K562 (cell line): Measurements from ENCODE around the gene CHST1. TPM values are rescaled to one million over a fixed set of nuclear protein-coding genes. Genes with fewer than 3 reads are reported as not detected.

Experiments
- ARID1B ChIP-seq: fragments of 450-650 bp; IDR thresholded peaks from 2 replicates; pipeline ENCODE4 v1.6.1; 2016; ENCODE audit warnings: antibody characterized with exemption, mild to moderate bottlenecking, inconsistent platforms
- BRCA1 ChIP-seq, 2 experiments: fragments of 450-650 bp in 1 of 2; sonication (generic) in 1 of 2; formaldehyde crosslinking in 1 of 2; IDR thresholded peaks; 2 replicates each; pipeline versions ENCODE4 v1.5.0 to v1.6.1; 2017 to 2020; ENCODE audit warnings: mild to moderate bottlenecking in 1 of 2, missing genetic modification reagents in 1 of 2
- EP300 ChIP-seq: IDR thresholded peaks from 2 replicates; pipeline ENCODE4 v1.6.1; 2012; ENCODE audit warnings: low read length, improper control_type of control experiment
- GTF2E2 ChIP-seq: fragments of 200-800 bp; sonication (Bioruptor generic); IDR thresholded peaks from 2 replicates; pipeline ENCODE4 v1.6.1; 2016; ENCODE audit warnings: missing genetic modification characterization, missing compliant biosample characterization
- MITF ChIP-seq: IDR thresholded peaks from 2 replicates; pipeline ENCODE4 v1.6.1; 2014; ENCODE audit warnings: antibody characterized with exemption
- POLR3G ChIP-seq: IDR thresholded peaks from 2 replicates; pipeline ENCODE4 v1.6.1; 2011; ENCODE audit not compliant: insufficient read length, insufficient replicate concordance; ENCODE audit errors: extremely low read depth
- RHOXF2B ChIP-seq: fragments of 250-450 bp; sonication (Bioruptor Pico); conservative IDR thresholded peaks from 2 replicates; pipeline ENCODE4 v1.5.1; 2021
- SMAD3 ChIP-seq: fragments of 450-650 bp; formaldehyde crosslinking; conservative IDR thresholded peaks from 2 replicates; pipeline ENCODE4 v1.4.0; 2020; ENCODE audit warnings: mild to moderate bottlenecking
- TFAP4 ChIP-seq: sonication (generic); formaldehyde crosslinking; IDR thresholded peaks from 2 replicates; pipeline ENCODE4 v1.8.0; 2022; ENCODE audit warnings: missing genetic modification reagents, mild to moderate bottlenecking, moderate library complexity, borderline replicate concordance
- THRAP3 ChIP-seq: fragments of 450-650 bp; IDR thresholded peaks from 2 replicates; pipeline ENCODE4 v1.6.1; 2016; ENCODE audit warnings: mild to moderate bottlenecking, inconsistent platforms, borderline replicate concordance
- ZNF740 ChIP-seq, 3 experiments: fragments of 200-800 bp in 1 of 3; sonication (Bioruptor generic) in 1 of 3; sonication (generic) in 1 of 3; formaldehyde crosslinking in 1 of 3; IDR thresholded peaks; 2 replicates each; pipeline versions ENCODE4 v1.6.1 to v1.8.0; 2016 to 2022; ENCODE audit warnings: mild to moderate bottlenecking in 2 of 3, missing compliant biosample characterization in 2 of 3, missing genetic modification characterization in 2 of 3, missing genetic modification reagents in 1 of 3
- ZNF76 ChIP-seq: fragments of 250-450 bp; sonication (Bioruptor Pico); IDR thresholded peaks from 2 replicates; pipeline ENCODE4 v1.4.0; 2020; ENCODE audit warnings: mild to moderate bottlenecking, moderate library complexity, borderline replicate concordance
- ZNF764 ChIP-seq: fragments of 250-450 bp; sonication (Bioruptor Pico); IDR thresholded peaks from 2 replicates; pipeline ENCODE4 v1.4.0; 2020; ENCODE audit warnings: low read depth, mild to moderate bottlenecking, moderate library complexity
- ZNF780A ChIP-seq: fragments of 250-450 bp; sonication (Bioruptor Pico); IDR thresholded peaks from 2 replicates; pipeline ENCODE4 v1.5.0; 2021; ENCODE audit warnings: mild to moderate bottlenecking
- polyA plus RNA-seq, 8 experiments: library from polyadenylated mRNA; depleted of rRNA in 4 of 8; stranded (reverse) in 5 of 8; unstranded in 3 of 8; fragments of >200 nt; fragmentation: Nextera tagmentation in 2 of 8; fragmentation: Illumina TruSeq in 1 of 8; extraction: Ambion mirVana in 2 of 8; extraction: Trizol in 1 of 8; gene quantifications; 2 replicates each; pipeline versions ENCODE4 v1.2.1 to v1.2.3, GENCODE V29; 2011 to 2014; ENCODE audit warnings: inconsistent platforms in 1 of 8, missing spikeins in 1 of 8
- total RNA-seq, 7 experiments: library from RNA; depleted of rRNA in 6 of 7; stranded (reverse); fragments of >200 nt in 6 of 7; fragmentation: Illumina TruSeq in 2 of 7; extraction: Trizol in 2 of 7; gene quantifications; 2 replicates each; pipeline versions ENCODE4 v1.2.1 to v1.2.3, GENCODE V29; 2011 to 2021; ENCODE audit warnings: low replicate concordance in 1 of 7

The CHST1 gene
- total and polyA plus RNA-seq, 9 of the 15 experiments (the other 6 are each of a cell fraction or from before 2014, with no cell fraction given), result 0.04 to 0.32 (median 0.18) TPM; not detected in 4

GRCh38 chr11:45649544-45650165, 15.8 kb downstream of the CHST1 start (continued):
- 0 out of 2 replicates have a peak, but pooled peaks have one; percentile 32 for TF ChIP-seq MITF
- no peak for TF ChIP-seq SMAD3
- 0 out of 2 replicates have a peak, but pooled peaks have one; percentile 24 for TF ChIP-seq ZNF740 (CRISPR knock-in tag; IDR thresholded peaks at IDR 0.05)
- no peak for TF ChIP-seq ZNF740 (tag; IDR thresholded peaks at IDR 0.05)
- TF ChIP-seq ZNF780A (CRISPR knock-in tag), result no peak
- no peak for TF ChIP-seq POLR3G
- TF ChIP-seq ZNF76 (CRISPR knock-in tag), result no peak
- peak; percentile 33; the same call in 1 of the 2 replicates for TF ChIP-seq TFAP4 (CRISPR knock-in tag)
- peak; percentile 29; the same call in 1 of the 2 replicates for TF ChIP-seq ARID1B
- no peak for TF ChIP-seq ZNF764 (CRISPR knock-in tag)
- peak; percentile 60 for TF ChIP-seq EP300
- TF ChIP-seq THRAP3, result no peak
- TF ChIP-seq RHOXF2B (CRISPR knock-in tag), result no peak
- no peak for TF ChIP-seq BRCA1 (IDR thresholded peaks at IDR 0.05)
- TF ChIP-seq BRCA1 (CRISPR knock-in tag; IDR thresholded peaks at IDR 0.05), result no peak
- TF ChIP-seq GTF2E2 (tag), result no peak
